ENCODE results near the gene CLCN6. TPM values are rescaled to one million over a fixed set of nuclear protein-coding genes. Genes with fewer than 3 reads are reported as not detected.

The CLCN6 gene
- total RNA-seq, 1 donor = 12.6 TPM

- DNase-seq (ENCODE audit: low read depth) = no peak
- no peak overlapping the region for H3K4me3 ChIP-seq (ENCODE audit: low read depth, low read length)
- no peak for TF ChIP-seq CTCF (IDR thresholded peaks at IDR 0.05; ENCODE audit: insufficient read depth, low read length)
These were observed 29.6 kb downstream of the CLCN6 start for GRCh38 chr1:11835441-11836225.

GRCh38 chr1:11836955-11837766 lies 31.2 kb downstream of the CLCN6 start:
- no peak overlapping the region for H3K4me3 ChIP-seq (ENCODE audit: low read depth, low read length)
- no peak for TF ChIP-seq CTCF (IDR thresholded peaks at IDR 0.05; ENCODE audit: insufficient read depth, low read length)
- DNase-seq (ENCODE audit: low read depth) = no peak

GRCh38 chr1:11837767-11838348 lies 31.9 kb downstream of the CLCN6 start:
- no peak overlapping the region for H3K4me3 ChIP-seq (ENCODE audit: low read depth, low read length)
- no peak for DNase-seq (ENCODE audit: low read depth)
- TF ChIP-seq CTCF (IDR thresholded peaks at IDR 0.05; ENCODE audit: insufficient read depth, low read length) = no peak

GRCh38 chr1:11838349-11839272 lies 32.6 kb downstream of the CLCN6 start:
- TF ChIP-seq CTCF (IDR thresholded peaks at IDR 0.05; ENCODE audit: insufficient read depth, low read length) = peak; percentile 99
- peak; percentile 62 for DNase-seq (ENCODE audit: low read depth)
- no peak overlapping the region for H3K4me3 ChIP-seq (ENCODE audit: low read depth, low read length)

- DNase-seq (ENCODE audit: low read depth) = no peak
- TF ChIP-seq CTCF (IDR thresholded peaks at IDR 0.05; ENCODE audit: insufficient read depth, low read length) = no peak
- no peak overlapping the region for H3K4me3 ChIP-seq (ENCODE audit: low read depth, low read length)
These were observed 34.0 kb downstream of the CLCN6 start for GRCh38 chr1:11839727-11840705.

All from fibroblast of the aortic adventitia (primary cell).